Hematopoietic multipotent progenitor cell treated with erythropoietin and hydrocortisone succinate and interleukin-3 and kit ligand, for 15 days (in vitro differentiated cells): Measurements from ENCODE around the gene NRXN2.

ENCODE experiments used
- DNase-seq: peaks from one replicate; pipeline ENCODE4 v3.0.0-alpha.2; 2015; ENCODE audit warnings: low spot score

The NRXN2 gene

DNA sequence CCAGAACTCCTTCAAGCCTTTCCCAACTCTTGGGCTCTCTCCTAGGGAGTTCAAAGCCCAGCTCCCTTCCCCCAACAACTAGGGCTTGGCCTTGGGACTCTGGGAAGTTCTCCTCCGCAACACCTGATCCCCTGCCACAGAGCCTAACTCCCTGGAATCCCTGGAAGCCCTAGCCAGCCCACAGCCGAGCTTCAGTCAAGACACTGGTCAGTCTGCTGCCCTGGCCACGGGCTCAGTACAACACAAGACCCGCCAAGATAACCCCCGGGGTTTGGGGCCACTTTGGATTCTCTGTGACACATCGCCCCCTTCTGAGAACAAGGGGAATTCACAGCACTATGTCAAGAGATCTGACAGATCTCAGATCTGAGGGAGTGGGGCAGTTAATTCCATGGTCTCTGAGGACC, 73.7 kb downstream of the NRXN2 start:
- DNase-seq: no peak

DNA sequence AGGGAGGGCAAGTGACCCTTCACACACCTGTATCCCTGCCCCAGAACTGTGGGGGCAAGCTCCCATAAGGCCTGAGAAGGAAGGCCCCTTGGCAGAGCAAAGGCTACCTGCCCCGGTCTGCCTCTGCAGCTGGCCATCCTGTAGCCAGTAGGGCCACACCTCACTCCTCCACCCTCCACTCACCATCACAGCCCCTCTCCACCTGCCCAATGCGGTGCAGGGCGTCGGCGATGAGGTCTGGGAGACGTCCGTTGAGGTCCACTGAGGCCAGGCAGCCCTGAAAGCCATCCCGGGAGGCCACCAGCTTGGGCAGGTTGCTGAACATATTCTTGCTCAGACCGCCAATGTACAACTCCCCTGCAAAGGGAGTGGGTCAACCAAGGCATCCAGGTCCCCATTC, 74.4 kb downstream of the NRXN2 start:
- no peak for DNase-seq

DNA sequence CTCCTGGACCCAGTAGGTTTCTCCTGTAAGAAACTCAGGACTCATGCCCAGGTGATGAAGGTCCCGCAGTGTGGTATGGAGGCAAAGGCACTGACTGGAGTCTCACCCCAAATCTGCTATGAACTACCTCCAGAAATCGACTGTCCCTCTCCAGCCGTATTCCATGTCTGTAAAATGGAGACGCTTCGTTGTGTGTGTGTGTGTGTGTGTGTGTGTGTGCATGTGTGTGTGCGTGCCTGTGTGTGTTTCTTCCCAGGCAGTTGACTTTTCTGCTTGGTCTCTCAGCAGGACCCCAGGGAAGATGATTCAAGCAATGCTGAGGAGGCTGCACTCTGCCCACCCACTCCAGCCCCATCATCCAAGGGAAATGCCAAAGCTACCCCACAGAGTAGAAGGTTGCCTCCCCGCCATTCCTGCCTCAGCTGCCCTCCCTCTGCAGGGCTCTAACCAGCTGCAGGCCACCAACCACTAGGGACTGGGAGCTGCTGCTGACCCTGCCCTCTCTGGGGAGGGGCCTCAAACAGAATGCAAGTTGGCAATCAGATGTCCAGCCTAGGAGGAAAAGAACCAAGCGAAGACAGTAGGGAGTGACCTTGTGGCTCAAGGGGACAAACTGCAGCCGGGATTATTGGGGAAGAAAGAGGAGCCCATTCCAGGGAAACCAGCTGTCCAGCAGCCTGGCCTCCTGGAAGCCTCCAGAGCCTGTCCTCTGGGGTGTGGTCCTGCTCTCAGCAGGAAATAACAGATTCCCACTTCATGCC, 75.8 kb downstream of the NRXN2 start:
- DNase-seq: no peak

DNA sequence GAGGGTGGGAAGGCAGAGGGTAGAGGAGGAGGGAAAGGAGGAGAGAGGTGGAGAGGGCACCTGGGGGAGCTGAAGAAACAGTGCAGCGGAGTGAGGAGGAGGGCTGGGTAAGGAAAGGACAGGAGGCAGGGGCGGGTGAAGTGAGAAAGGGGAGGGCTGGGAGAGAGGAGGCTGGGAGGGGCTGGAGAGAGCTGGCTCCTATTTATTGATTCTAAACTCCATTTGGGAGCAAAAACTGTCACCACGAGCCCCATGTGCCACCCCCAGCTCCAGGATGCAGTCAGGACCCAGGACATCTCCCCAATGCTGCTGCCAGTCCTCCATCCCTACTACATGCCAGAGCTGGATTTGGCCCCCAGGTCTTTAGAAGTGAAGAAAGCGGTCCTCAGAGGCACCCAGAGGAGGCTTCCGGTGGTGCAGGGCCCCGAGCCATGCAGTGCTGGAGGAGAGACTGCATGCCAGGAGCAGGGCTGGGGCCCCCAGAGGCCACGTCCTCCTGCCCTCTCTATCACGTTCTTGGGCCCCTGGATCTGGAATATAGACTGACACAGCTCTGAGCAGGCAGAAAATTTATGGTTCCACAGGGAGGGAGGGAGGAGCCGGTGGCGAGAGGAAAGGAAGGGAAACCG, 78.2 kb downstream of the NRXN2 start:
- DNase-seq: no peak

DNA sequence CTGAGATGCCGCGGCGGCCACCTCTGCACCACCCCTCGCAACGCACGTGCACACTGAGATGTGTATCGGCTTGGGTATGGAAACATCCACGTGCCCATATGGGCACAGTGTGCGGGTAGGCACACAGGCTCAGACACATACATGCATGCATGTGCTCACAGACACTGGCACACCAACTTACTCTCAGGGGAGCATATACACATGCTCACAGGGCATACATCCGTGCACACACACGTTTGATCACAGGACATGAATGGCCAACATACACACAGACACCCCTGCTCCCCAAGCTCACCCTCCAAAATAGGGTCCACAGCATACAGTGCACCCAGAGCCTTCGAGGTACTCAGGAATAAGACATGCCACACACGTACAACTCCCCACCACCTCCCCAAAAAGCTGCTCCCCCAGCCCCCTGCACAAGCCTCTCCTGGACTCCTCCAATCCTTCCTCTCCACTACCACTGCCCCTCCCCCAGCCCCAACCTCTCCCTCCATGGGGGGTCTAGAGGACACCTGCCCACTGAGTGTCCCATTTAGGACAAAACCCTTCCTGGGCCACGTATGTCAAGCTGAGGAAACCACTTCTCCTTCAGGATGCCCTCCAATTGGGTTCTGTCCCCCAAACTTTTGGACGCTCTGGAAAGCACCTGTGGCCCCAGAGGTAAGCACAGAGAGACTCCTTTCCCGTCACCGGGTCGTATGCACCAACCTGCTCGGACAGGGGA, 78.9 kb downstream of the NRXN2 start:
- no peak for DNase-seq

DNA sequence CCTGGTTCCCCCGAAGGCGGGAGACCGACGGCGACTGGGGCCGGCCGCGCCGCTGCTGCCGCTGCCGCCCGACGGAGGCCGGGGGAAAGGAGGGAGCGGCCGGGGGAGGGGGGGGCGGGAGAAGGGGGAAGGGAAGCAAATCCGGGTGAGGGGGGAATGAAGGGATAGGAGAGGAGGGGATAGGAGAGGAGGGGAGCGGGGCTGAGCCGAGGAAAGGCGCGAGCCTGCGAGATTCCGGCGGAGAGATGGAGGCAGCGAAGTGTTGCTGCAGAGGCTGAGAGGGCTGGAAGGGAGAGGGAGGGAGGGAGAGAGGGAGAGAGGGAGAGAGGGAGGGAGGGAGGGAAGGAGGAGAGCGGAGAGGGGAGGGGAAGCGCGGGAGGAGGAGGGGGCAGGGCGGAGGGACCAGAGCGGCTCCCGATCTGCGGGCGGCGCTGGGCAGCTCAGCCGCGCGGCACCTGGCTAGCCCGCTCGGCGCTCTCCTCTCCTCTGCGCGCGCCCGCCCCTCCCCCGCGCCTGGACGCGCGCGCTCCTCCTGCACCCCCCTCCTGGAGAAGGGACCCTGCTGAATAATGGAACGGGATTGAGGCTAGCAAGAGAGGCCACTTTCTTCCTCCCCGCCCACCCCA, 79.6 kb downstream of the NRXN2 start:
- DNase-seq: no peak

DNA sequence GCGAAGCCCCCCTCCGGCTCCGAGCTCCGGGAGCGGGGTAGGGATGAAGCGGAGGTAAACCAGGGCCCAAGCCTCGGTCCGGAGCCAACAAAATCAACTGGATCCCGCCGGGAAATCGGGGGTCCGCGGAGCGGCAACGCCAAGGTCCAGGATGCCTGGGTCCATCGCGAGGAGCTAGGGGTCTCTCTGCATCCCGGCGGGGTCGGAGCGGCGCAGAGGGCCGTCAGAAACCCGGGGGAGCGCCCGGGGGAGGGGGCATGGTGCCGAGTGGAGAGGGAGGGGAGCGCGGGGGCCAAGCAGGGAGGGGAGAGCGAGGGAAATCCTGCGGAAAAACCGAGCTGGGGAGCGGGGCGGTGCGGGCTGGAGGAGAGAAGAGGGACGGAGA, 80.1 kb downstream of the NRXN2 start:
- DNase-seq: no peak

DNA sequence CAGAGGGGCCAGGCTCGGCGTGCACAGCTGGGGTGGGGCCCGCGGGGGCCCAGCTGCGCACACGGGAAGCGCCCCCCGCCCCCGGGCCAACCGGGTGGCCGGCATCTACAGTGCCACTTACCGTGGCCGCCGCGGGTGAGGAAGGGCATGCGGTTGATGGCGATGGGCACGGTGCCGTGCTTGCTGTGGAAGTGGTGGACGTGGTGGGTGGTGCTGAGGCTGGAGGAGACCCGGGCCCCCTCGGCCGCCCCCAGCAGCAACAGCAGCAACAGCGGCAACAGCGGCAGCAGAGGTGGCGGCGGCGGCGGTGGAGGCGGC, 80.6 kb downstream of the NRXN2 start:
- DNase-seq: no peak

DNA sequence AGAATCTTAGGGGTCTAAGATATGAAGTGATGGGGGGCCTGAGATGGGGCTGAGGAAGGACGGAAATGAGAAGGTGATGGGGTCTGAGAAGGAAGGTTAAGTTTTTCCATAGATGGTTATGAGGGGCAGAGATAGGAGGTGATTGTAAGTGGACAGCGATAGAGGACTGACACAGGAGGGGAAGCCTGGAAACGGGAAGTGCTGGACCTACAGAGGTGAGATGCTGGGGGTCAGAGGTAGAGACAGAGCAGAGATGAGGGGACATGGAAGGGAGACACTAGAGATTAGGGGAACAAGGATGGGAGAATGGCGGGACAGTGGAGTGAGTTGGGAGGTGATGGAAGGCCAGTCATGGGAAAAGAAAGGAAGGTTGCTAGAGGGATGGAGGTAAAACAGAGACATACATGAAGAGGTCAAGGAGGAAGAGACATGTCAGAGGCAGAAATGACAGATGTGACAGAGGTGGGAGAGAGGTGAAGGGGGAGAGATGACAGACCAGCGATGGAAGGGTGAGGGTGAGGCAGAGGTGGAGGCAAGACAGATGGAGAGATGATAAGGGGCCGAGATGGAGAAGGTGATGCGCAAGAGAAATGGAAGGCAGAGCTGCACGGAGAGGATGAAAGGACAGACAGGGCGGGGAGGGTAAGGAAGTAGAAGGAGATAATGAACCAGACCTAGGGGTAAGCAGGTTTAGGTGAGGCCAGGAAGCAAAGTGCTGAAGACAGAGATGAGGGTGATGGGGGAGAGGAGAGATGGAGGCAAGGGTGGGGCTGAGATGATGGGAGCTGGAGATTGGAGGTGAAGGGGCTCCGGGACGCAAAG, 81.2 kb downstream of the NRXN2 start:
- DNase-seq: no peak

DNA sequence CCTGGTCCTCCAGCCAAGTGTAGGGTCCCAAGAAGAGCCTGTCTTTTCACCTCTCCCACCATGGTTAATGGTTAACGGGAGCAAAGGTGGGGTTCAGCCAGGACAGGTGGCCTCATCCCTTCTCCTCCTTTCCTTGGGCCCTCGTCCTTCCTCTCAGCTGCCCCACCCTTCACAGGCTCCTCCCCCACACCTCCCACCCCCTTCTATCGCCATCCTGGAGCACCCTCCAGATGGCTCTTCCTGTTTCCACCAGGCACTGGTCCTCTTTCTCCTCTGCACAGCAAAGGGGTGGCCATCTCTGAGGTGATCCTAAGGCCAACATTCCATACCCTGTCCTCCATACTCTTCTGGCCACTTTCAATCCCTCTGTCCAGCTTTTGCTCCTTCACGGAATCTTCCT, 83.1 kb downstream of the NRXN2 start:
- no peak for DNase-seq

DNA sequence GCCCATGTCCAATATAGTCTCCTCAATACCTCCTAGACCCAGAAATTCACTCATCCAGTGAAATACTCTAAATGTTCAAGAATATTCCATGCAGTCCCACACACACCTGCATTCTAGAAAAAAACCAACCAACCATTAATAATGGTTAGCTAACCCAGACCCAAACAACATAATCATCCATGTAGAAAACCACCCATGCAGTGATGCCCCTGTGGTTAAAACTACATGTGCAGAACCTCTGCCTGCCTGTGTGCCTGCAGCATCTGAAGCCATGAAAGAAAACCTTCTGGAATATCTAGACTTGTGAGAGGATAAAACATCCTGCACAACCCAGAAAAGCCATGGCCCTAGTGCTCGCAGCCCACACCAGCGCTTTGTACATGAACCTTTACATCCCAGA, 84.2 kb downstream of the NRXN2 start:
- DNase-seq: no peak

DNA sequence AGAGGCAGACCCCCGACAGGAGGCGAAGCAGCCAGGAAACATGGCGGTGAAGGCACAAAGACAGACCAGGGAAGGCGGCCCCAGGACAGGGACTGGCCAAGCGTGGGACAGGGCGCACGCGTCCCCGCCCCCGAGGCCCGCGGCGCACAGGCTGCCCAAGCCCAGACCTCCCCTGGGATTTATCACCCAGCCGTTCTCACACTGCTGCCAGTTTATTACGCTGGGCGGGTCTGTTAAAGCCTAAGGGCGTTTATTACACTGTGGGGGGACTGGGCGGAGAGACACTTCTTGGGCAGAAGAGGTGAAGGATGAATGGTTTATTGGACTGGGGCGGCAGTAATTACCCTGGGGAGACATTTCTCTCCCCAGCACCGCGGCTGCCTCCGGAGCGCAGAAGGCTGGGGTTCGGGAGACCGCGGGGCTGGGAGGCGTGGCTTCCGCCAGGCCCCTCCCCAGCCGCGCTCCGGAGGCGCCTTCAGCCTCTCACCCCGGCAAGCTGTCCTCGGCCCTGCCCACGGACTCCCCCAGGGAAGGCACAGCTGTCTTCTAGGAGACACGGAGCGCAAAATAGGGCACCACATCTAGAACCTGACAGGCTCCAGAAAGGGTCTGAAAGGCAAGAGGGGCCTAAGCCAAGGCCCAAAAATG, 84.9 kb downstream of the NRXN2 start:
- DNase-seq: no peak

DNA sequence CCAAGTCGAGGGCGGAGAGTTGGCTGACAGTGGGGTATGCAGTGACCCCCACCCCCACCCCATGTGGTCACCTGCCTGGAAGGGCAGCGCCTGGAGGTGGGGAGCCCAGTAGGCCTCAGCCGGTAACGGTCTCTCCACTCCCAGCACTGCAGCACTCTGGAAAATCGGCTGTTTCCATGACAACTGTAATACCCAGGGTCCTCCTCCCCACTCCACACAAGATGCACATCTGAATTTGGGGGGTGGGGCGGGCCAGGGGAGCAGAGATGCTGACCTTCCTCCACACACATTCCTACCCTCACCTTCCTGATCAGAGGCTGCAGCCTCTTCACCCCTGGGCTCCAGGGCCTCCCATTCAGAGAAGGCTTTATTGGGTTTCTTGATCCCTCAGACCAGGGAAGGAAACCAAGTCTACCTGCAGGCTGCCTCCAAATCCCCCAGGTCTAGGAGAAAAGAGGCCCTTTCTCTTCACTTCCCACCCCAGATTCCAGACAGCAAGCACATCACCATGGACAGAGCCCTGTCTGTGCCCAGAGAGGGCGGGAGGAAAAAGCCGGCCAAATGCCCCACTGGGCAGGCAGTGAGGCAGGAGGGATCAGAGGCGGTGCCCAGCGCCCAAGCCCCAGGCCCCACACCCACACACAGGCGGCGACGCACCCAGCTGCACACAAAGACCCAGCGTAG, 85.5 kb downstream of the NRXN2 start:
- no peak for DNase-seq

DNA sequence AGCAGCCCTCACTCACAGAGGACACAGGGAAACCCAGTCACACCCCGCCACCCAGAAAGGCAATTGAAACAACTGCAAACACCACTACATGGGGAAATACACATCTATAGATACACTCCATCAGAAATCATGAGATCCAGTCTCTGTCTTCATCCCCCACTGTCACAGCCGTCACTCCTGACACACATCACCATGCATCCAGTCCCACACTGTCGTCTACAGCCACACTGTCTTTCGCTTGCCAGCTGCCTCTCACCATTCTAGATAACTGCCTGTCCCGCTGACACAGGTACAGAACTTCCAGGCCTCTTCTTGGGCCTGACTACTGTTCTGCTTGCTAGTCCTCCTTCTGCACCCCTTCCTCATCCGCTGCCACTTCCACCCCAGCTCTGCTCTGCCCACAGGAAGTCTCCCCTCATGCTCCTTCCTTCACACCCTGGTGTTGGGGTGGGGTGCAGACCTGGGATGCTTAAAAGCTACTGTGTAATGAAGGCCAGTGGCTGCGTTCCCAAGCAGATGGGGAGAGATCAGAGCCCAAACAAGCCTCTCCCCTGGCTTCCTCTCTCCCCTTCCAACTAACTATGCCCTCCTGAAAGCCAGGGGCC, 89.3 kb downstream of the NRXN2 start:
- DNase-seq: no peak

DNA sequence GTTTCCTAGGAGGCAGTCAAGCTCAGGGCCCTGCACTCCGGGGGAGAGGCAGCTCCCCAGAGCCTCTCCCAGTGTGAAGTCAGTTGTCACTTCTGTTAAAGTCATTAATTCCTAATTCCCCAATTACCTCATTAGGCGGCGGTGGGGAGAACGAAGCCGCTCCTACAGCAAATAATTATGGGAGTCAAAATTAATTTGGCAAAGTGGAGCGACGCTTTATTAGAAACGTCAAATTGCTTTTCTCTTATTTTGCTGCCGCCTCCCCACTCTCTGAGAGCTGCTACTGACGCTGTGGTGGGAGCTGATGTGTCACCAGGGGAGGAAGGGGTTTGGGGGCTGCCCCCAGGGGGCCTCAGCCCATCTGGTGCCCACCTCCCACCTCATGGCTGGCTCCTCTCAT, 90.3 kb downstream of the NRXN2 start:
- no peak for DNase-seq

DNA sequence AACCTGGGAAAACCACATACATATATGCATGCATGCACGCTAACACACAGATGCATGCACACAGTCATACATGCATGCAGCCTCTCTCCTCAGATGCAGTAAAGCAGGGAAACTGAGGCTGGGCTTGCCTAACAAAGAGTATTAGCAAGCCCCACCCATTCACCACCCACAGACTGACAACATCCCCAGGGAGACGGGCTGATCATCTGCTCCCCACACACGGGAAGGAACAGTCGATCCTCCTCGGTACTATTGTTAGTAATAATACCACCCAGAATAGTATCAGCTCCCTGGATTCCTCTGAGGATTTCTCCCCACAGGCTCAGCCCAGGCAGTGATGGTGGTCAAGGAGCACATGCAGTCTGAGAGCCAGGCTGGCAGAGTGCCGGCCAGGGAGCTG, 90.8 kb downstream of the NRXN2 start:
- DNase-seq: no peak

DNA sequence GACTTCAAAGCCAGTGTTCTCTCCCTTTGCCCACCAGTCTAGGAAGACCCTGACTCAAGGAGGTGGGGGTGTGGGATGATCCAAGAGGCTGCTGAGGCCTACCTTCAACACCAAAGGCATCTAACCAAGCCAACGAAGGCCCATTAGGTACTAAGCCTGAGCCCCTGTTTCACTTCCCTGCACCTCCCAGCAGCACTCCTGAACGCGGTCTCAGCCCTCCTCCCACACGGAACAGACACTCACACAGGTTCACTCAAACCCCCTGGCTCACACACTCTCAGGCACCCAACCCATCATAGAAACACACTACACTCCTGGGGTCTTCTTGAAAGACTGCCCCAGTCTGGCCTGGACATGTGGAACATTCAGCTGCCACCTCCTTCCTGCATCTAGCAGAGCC, 91.3 kb downstream of the NRXN2 start:
- no peak for DNase-seq

DNA sequence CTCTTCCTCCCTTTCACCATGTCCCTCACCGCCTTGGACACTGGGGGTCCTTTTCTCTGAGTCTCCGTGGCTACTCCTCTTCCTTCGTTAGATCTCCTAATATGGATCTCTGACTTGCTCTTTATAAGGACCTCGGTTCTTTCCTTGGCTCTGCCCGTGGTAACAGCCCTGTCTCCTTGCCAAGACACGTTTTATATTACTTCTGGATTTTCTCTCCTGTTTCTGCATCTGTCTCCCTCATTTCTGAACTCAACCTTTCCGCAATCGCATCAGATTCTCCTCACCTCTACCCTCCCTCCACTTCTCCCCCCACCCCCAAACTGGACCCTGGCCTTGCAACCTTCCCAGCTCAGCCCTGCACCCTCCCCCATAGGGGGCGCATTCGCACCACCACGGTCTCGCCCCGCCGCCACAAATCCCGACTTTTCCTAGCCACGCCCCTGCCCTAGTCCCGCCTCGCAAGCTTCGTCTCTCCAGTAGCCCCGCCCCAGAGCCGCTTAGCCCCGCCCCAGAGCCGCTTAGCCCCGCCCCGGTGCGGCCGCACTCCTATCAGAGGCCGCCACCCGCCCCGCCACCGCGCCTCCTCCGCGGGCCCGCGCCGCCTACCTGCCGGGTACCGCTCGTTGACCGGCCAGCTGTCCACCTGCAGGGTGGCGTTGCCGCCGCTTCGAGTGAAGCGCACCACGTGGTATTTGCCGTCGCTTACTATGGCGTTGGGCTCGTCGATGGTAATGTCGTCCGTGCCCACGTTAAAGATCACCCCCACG, 93.0 kb downstream of the NRXN2 start:
- no peak for DNase-seq

DNA sequence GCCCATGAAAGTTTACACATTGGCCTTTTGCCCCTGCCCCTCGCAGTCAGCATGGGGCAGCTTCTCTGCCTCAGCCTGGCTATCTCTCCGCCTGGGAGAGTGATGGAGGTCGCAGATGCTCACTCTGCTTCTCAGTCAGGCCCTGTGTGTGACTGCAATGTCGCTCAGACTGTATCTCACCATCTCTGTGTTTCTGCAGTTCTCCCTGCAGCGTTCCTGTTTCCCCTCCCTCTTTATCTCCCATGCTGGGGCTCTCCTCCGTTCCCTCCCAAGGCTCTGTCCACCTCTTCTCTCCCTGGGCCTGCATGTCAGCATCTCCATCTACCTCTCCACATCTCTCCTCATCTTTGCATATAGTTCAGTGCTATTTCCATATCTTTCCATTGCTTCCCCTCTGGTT, 93.9 kb downstream of the NRXN2 start:
- DNase-seq: no peak

DNA sequence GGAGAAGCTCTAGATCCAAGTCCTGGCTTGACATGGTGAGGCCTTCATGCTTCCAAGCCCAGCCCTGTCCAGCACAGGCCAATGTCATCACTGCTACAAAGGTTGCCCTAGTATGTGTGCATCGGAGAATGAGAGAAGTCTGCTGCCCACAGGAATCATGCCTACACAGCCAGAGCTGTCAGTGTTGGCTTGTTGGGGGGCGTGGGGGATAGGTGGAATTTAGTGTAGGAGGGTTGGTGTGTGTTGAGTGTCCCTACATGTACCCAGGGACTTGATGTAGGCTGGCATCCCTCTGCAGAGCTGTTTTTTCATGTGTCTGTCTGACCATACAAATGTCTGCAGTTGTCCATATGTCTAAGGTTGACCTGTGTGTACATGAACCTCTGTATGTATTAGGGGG, 94.4 kb downstream of the NRXN2 start:
- DNase-seq: no peak
